NCI-H2227 (cell line): ENCODE measurements around the gene ABCA12.

Experiments
- DNase-seq: peaks from one replicate; lab custom pipeline; 2025; ENCODE audit not compliant: unreplicated experiment; lab: John Stamatoyannopoulos, UW

The ABCA12 gene

GRCh38 chr2:215036314-215036713, 102.1 kb downstream of the ABCA12 start:
- DNase-seq: no peak

- DNase-seq: no peak
Observed at GRCh38 chr2:215034154-215034553, 104.3 kb downstream of the ABCA12 start.

- DNase-seq: no peak
Observed at GRCh38 chr2:215032153-215032552, 106.3 kb downstream of the ABCA12 start.

- DNase-seq: no peak
Observed at GRCh38 chr2:215031321-215031720, 107.1 kb downstream of the ABCA12 start.

- DNase-seq: no peak
Observed at GRCh38 chr2:215029936-215030335, 108.5 kb downstream of the ABCA12 start.

- DNase-seq: no peak
Observed at GRCh38 chr2:215028231-215028630, 110.2 kb downstream of the ABCA12 start.

- DNase-seq: no peak
Observed at GRCh38 chr2:215027779-215028178, 110.6 kb downstream of the ABCA12 start.

- no peak for DNase-seq
Observed at GRCh38 chr2:215022910-215023309, 115.5 kb downstream of the ABCA12 start.

- DNase-seq: no peak
Observed at GRCh38 chr2:215022418-215022817, 116.0 kb downstream of the ABCA12 start.

- DNase-seq: no peak
Observed at GRCh38 chr2:215020283-215020682, 118.1 kb downstream of the ABCA12 start.

GRCh38 chr2:215019521-215020145, 118.8 kb downstream of the ABCA12 start:
- DNase-seq: no peak

- no peak for DNase-seq
Observed at GRCh38 chr2:215019085-215019484, 119.3 kb downstream of the ABCA12 start.

GRCh38 chr2:215015421-215015820, 123.0 kb downstream of the ABCA12 start:
- no peak for DNase-seq

- DNase-seq: no peak
Observed at GRCh38 chr2:215010390-215010789, 128.0 kb downstream of the ABCA12 start.

GRCh38 chr2:215003001-215003400, 135.4 kb downstream of the ABCA12 start:
- peak; percentile 65 for DNase-seq

- peak; percentile 64 for DNase-seq
Observed at GRCh38 chr2:215002500-215002899, 135.9 kb downstream of the ABCA12 start.

- no peak for DNase-seq
Observed at GRCh38 chr2:215000721-215001120, 137.7 kb downstream of the ABCA12 start.

- DNase-seq: no peak
Observed at GRCh38 chr2:214995926-214996670, 142.3 kb downstream of the ABCA12 start.

GRCh38 chr2:214995409-214995808, 143.0 kb downstream of the ABCA12 start:
- no peak for DNase-seq

GRCh38 chr2:214992911-214993310, 145.5 kb downstream of the ABCA12 start:
- DNase-seq: no peak

- no peak for DNase-seq
Observed at GRCh38 chr2:214989187-214989586, 149.2 kb downstream of the ABCA12 start.

GRCh38 chr2:214987261-214987660, 151.2 kb downstream of the ABCA12 start:
- no peak for DNase-seq

- DNase-seq: no peak
Observed at GRCh38 chr2:214985619-214986018, 152.8 kb downstream of the ABCA12 start.
